Activated naive CD4-positive, alpha-beta T cell treated with anti-CD3 and anti-CD28 coated beads for 36 hours (primary cell): ENCODE data around the gene BICRAL. TPM values are rescaled to one million over a fixed set of nuclear protein-coding genes. Genes with fewer than 3 reads are reported as not detected.
"Not testable (repeated sequence)": the region's sequence is repeated elsewhere in the genome, so short reads cannot be mapped to it uniquely, and the experiment has no call there.

Experiments
- CTCF ChIA-PET: fragments of 350-600 bp; sonication (Branson Sonifier 250); formaldehyde crosslinking; loops from one replicate; lab custom pipeline; 2021; ENCODE audit warnings: antibody characterized with exemption; lab: Charles Lee
- DNase-seq: peaks from one replicate; pipeline ENCODE4 v3.0.0-alpha.2; 2020
- H3K27ac Mint-ChIP-seq: one replicate; pipeline ENCODE4 v1.8.0; 2021; ENCODE audit warnings: mild to moderate bottlenecking, mixed read lengths
- H3K27me3 Mint-ChIP-seq: one replicate; pipeline ENCODE4 v1.8.0; 2021; ENCODE audit warnings: low read depth, mixed read lengths
- H3K36me3 Mint-ChIP-seq: one replicate; pipeline ENCODE4 v1.8.0; 2021; ENCODE audit warnings: low read depth, mixed read lengths
- H3K4me1 Mint-ChIP-seq: one replicate; pipeline ENCODE4 v1.8.0; 2021; ENCODE audit warnings: low read depth, mixed read lengths
- H3K4me3 Mint-ChIP-seq: one replicate; pipeline ENCODE4 v1.8.0; 2021; ENCODE audit warnings: mild to moderate bottlenecking, moderate library complexity, mixed read lengths
- H3K9me3 Mint-ChIP-seq: one replicate; pipeline ENCODE4 v1.8.0; 2021; ENCODE audit warnings: mixed read lengths
- intact Hi-C: fragments of 100-400 bp; cut with micrococcal nuclease; formaldehyde crosslinking; loops from one replicate; pipeline ENCODE4 v1.15.1; 2023
- total RNA-seq, 2 experiments: library from RNA; stranded (reverse); gene quantifications; one replicate each; pipeline ENCODE4 v1.2.3, GENCODE V29; 2021

Gene BICRAL
- total RNA-seq, 2 experiments from 2014 or later = 7.8 to 7.9 TPM

DNA sequence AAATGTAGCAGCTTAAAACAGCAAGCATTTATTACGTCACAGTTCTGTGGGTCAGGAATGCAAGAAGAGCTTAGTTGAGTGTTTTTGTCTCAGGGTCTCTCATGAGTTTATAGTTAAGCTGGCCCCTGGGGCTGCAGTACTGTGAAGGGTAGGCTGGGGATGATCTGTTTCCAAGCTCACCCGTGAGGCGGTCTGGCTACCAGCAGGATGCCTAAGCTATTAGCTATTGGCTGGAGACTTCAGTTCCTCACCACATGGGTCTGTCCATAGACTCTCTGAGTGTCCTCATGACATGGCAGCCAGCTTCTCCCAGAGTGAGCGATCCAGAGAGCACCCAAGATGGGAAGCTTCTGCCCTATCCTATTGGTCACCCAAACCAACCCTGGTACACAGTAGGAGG is 12.8 kb upstream of the BICRAL start:
- CTCF ChIA-PET = interaction anchor here (0.6 to 1.7 kb wide), 3 partner anchors 10 to 108 kb away, joined by 3 to 6 read pairs (median 3); no protein-coding TSS in a partner anchor
- DNase-seq = no peak
- no peak overlapping the region for H3K27ac Mint-ChIP-seq
- intact Hi-C loops = no loop called here
- peaks cover 45% of the 10 kb centered on the region for H3K4me1 Mint-ChIP-seq
- no peaks in the 10 kb centered on the region for H3K9me3 Mint-ChIP-seq
- no peaks in the 10 kb centered on the region for H3K36me3 Mint-ChIP-seq
- H3K4me3 Mint-ChIP-seq = no peak overlapping the region
- no peaks in the 10 kb centered on the region for H3K27me3 Mint-ChIP-seq

GRCh38 chr6:42769836-42770235 is 12.0 kb upstream of the BICRAL start:
- Mint-ChIP-seq H3K27me3 (no peaks in the 10 kb centered on the region), H3K4me1 (peaks cover 53% of the 10 kb centered on the region), H3K4me3 (no peak overlapping the region), H3K9me3 (no peaks in the 10 kb centered on the region), H3K36me3 (no peaks in the 10 kb centered on the region), H3K27ac (peak overlapping the region; percentile 62)
- DNase-seq = no peak
- CTCF ChIA-PET = interaction anchor here (0.9 to 1.7 kb wide), 4 partner anchors 16 to 107 kb away, joined by 3 to 7 read pairs (median 4); no protein-coding TSS in a partner anchor
- intact Hi-C loops = loop anchor here (2.0 to 10.0 kb wide), 6 partner anchors 15 to 805 kb away; partner anchors contain the start of genes ABCC10, POLH, PPP2R5D and SRF

GRCh38 chr6:42771741-42772100 is 10.1 kb upstream of the BICRAL start:
- Mint-ChIP-seq H3K27ac (peak overlapping the region; percentile 96), H3K4me1 (peaks cover 62% of the 10 kb centered on the region), H3K27me3 (no peaks in the 10 kb centered on the region), H3K9me3 (no peaks in the 10 kb centered on the region), H3K4me3 (peak overlapping the region; percentile 71), H3K36me3 (no peaks in the 10 kb centered on the region)
- intact Hi-C loops = loop anchor here (1.0 to 10.0 kb wide), 9 partner anchors 13 to 803 kb away; partner anchors contain the start of genes ABCC10, POLH, PPP2R5D and RPL7L1
- DNase-seq = no peak
- CTCF ChIA-PET = interaction anchor here (1.0 to 1.3 kb wide), 3 partner anchors 11 to 106 kb away, joined by 3 to 4 read pairs (median 3); no protein-coding TSS in a partner anchor

GRCh38 chr6:42774201-42774600 is 7.7 kb upstream of the BICRAL start:
- Mint-ChIP-seq H3K4me3 (peak overlapping the region; percentile 53), H3K4me1 (peaks cover 78% of the 10 kb centered on the region), H3K36me3 (no peaks in the 10 kb centered on the region), H3K27ac (peak overlapping the region; percentile 90), H3K27me3 (no peaks in the 10 kb centered on the region), H3K9me3 (no peaks in the 10 kb centered on the region)
- intact Hi-C loops = loop anchor here (1.0 to 10.0 kb wide), 7 partner anchors 8 to 801 kb away; partner anchors contain the start of genes ABCC10, BICRAL, POLH and PPP2R5D
- peak; percentile 68 for DNase-seq
- CTCF ChIA-PET = no interaction called here

- H3K27me3 Mint-ChIP-seq, H3K36me3 Mint-ChIP-seq, H3K9me3 Mint-ChIP-seq: not testable (repeated sequence)
- peaks cover 76% of the 10 kb centered on the region for H3K4me1 Mint-ChIP-seq
- H3K4me3 Mint-ChIP-seq = peak overlapping the region; percentile 69
- intact Hi-C loops = loop anchor here (1.0 to 10.0 kb wide), 7 partner anchors 7 to 800 kb away; partner anchors contain the start of genes ABCC10, BICRAL, POLH and PPP2R5D
- DNase-seq = peak; percentile 64
- peak overlapping the region; percentile 90 for H3K27ac Mint-ChIP-seq
- CTCF ChIA-PET = interaction anchor here (0.5 to 1.4 kb wide), 4 partner anchors 29 to 243 kb away, joined by 4 to 7 read pairs (median 4); partner anchors contain the start of gene TBCC
Measured at GRCh38 chr6:42774821-42775487, 6.9 kb upstream of the BICRAL start.

GRCh38 chr6:42777126-42777822 is 4.6 kb upstream of the BICRAL start:
- CTCF ChIA-PET = no interaction called here
- Mint-ChIP-seq H3K4me1 (peaks cover 68% of the 10 kb centered on the region), H3K4me3 (no peak overlapping the region), H3K36me3 (peaks cover 2% of the 10 kb centered on the region), H3K27me3 (no peaks in the 10 kb centered on the region), H3K27ac (peak overlapping the region; percentile 50), H3K9me3 (no peaks in the 10 kb centered on the region)
- intact Hi-C loops = loop anchor here (10.0 kb wide), 2 partner anchors 208 to 798 kb away; partner anchors contain the start of genes POLH, PPP2R5D and XPO5
- DNase-seq = no peak

- Mint-ChIP-seq H3K36me3 (peaks cover 3% of the 10 kb centered on the region), H3K4me1 (peaks cover 63% of the 10 kb centered on the region), H3K4me3 (no peak overlapping the region), H3K27me3 (no peaks in the 10 kb centered on the region), H3K27ac (no peak overlapping the region), H3K9me3 (no peaks in the 10 kb centered on the region)
- intact Hi-C loops = loop anchor here (10.0 kb wide), 2 partner anchors 207 to 797 kb away; partner anchors contain the start of genes POLH, PPP2R5D and XPO5
- CTCF ChIA-PET = no interaction called here
- DNase-seq = no peak
Measured at GRCh38 chr6:42778122-42778521, 3.7 kb upstream of the BICRAL start.

DNA sequence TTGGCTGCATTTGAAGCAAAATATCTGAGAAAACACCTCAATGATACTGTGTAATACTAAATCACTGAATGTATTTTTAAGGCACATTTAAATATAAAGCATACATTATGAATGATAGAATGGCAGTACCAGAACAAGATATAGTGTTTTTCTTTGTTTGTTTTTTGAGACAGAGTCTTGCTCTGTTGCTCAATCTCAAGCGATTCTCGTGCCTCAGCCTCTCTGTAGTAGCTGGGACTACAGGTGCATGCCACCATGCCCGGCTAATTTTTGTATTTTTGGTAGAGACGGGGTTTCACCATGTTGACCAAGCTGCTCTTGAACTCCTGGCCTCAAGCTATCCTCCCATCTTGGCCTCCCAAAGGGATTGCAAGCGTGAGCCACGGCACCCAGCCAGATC is 2.3 kb upstream of the BICRAL start:
- H3K4me1 Mint-ChIP-seq = peaks cover 52% of the 10 kb centered on the region
- H3K9me3 Mint-ChIP-seq = no peaks in the 10 kb centered on the region
- H3K36me3 Mint-ChIP-seq = peaks cover 10% of the 10 kb centered on the region
- CTCF ChIA-PET = interaction anchor here (0.6 to 0.7 kb wide), 2 partner anchors 49 to 102 kb away, joined by 3 to 5 read pairs; no protein-coding TSS in a partner anchor
- DNase-seq = no peak
- H3K4me3 Mint-ChIP-seq = no peak overlapping the region
- no peak overlapping the region for H3K27ac Mint-ChIP-seq
- intact Hi-C loops = loop anchor here (10.0 kb wide), 2 partner anchors 205 to 795 kb away; partner anchors contain the start of genes POLH, PPP2R5D and XPO5
- H3K27me3 Mint-ChIP-seq = no peaks in the 10 kb centered on the region

DNA sequence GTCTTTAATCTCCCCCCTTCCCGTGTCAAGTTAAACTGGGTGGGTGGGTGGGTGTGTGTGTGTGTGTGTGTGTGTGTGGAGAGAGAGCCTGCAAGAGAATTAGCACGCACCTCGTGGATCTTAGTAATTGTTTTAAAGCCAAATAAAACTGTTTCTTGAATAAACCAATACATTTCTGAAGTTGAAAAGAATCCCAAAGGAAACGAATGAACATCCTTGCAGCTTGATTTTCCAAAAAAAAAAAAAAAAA is 381 bp upstream of the BICRAL start:
- intact Hi-C loops = loop anchor here (5.0 kb wide), 4 partner anchors 54 to 994 kb away; partner anchors contain the start of genes CNPY3, KLC4, MRPL2 and TOMM6
- peaks cover 10% of the 10 kb centered on the region for H3K36me3 Mint-ChIP-seq
- no peak for DNase-seq
- no peaks in the 10 kb centered on the region for H3K9me3 Mint-ChIP-seq
- H3K4me1 Mint-ChIP-seq = peaks cover 38% of the 10 kb centered on the region
- no peaks in the 10 kb centered on the region for H3K27me3 Mint-ChIP-seq
- H3K4me3 Mint-ChIP-seq = peak overlapping the region; percentile 81
- H3K27ac Mint-ChIP-seq = peak overlapping the region; percentile 85
- CTCF ChIA-PET = no interaction called here

- peak overlapping the region; percentile 100 for H3K27ac Mint-ChIP-seq
- H3K4me1 Mint-ChIP-seq = peaks cover 26% of the 10 kb centered on the region
- peak; percentile 75 for DNase-seq
- H3K9me3 Mint-ChIP-seq = no peaks in the 10 kb centered on the region
- H3K27me3 Mint-ChIP-seq = no peaks in the 10 kb centered on the region
- CTCF ChIA-PET = interaction anchor here (1.1 to 1.2 kb wide), 2 partner anchors 12 to 57 kb away, joined by 3 to 4 read pairs; no protein-coding TSS in a partner anchor
- intact Hi-C loops = loop anchor here (1.0 to 5.0 kb wide), 6 partner anchors 8 to 995 kb away; partner anchors contain the start of genes CNPY3, KLC4, MRPL2 and TBCC
- H3K36me3 Mint-ChIP-seq = peaks cover 10% of the 10 kb centered on the region
- peak overlapping the region; percentile 81 for H3K4me3 Mint-ChIP-seq
Measured at GRCh38 chr6:42782689-42783176, 881 bp downstream of the BICRAL start.

- peaks cover 22% of the 10 kb centered on the region for H3K4me1 Mint-ChIP-seq
- CTCF ChIA-PET = interaction anchor here (1.1 to 1.2 kb wide), 2 partner anchors 12 to 57 kb away, joined by 3 to 4 read pairs; no protein-coding TSS in a partner anchor
- intact Hi-C loops = loop anchor here (5.0 kb wide), 4 partner anchors 56 to 996 kb away; partner anchors contain the start of genes CNPY3, KLC4, MRPL2 and TOMM6
- DNase-seq = peak; percentile 75
- H3K9me3 Mint-ChIP-seq = no peaks in the 10 kb centered on the region
- H3K27ac Mint-ChIP-seq = peak overlapping the region; percentile 100
- peak overlapping the region; percentile 91 for H3K4me3 Mint-ChIP-seq
- H3K36me3 Mint-ChIP-seq = peaks cover 10% of the 10 kb centered on the region
- no peaks in the 10 kb centered on the region for H3K27me3 Mint-ChIP-seq
Measured at GRCh38 chr6:42783177-42783875, 1.5 kb downstream of the BICRAL start.
